Measurements from ENCODE around the gene TANC1.
"Not testable (repeated sequence)": the region's sequence is repeated elsewhere in the genome, so short reads cannot be mapped to it uniquely, and the experiment has no call there.

Gene TANC1

DNA sequence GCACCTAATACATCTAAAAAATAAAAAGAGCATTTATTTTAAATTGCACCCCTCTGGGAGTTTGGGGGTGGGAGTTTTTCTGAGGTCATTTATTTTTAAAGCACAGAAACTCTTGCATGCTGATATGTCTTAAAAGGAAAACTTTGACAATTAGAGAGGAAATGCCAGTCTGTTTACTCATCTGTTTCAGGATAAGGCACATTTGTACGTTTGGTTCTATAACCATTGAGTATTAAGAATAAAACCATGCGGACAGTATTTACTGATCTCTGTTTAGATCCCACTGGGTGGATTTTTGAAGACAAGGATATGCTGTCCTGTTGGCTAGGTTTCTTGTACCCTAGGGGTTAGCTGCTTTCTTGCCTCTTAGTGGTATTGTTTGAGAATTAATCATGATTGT lies 122.9 kb downstream of the TANC1 start:
- Histone ChIP-seq H3K9ac (ENCODE audit: low read length) (no peak overlapping the region), H3K4me3 (ENCODE audit: low read length) (no peak overlapping the region), H3K27me3 (ENCODE audit: control insufficient read depth, insufficient read depth, low read length) (no peaks in the 10 kb centered on the region), H3K4me1 (ENCODE audit: control insufficient read depth, insufficient read depth, low read length) (peaks cover 52% of the 10 kb centered on the region), H3K36me3 (ENCODE audit: control insufficient read depth, insufficient read depth, low read length) (no peaks in the 10 kb centered on the region), H3K27ac (ENCODE audit: low read depth, low read length) (peak overlapping the region; percentile 64)

DNA sequence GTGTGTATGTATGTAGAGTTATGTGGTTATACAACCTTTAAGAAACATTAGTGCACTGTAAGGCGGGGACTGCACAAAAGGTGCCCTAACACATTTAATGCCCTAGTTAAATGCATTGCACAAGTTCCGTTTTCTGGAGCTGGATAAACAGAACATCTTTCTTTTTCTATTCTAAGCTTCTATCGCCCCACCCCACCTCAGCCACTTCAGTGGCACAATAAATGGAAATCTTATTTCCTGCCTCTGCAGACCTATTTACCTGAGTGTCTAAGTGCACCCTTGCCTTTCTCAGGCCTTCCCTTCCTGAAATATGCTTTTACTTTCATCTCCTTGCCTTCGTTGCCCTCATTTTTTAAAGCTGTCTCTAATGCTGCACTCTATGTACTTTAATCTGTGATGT lies 123.5 kb downstream of the TANC1 start:
- H3K27ac ChIP-seq (ENCODE audit: low read depth, low read length), result peak overlapping the region; percentile 62
- peaks cover 52% of the 10 kb centered on the region for H3K4me1 ChIP-seq (ENCODE audit: control insufficient read depth, insufficient read depth, low read length)
- no peak overlapping the region for H3K4me3 ChIP-seq (ENCODE audit: low read length)
- no peak overlapping the region for H3K9ac ChIP-seq (ENCODE audit: low read length)
- no peaks in the 10 kb centered on the region for H3K36me3 ChIP-seq (ENCODE audit: control insufficient read depth, insufficient read depth, low read length)
- H3K27me3 ChIP-seq (ENCODE audit: control insufficient read depth, insufficient read depth, low read length), result no peaks in the 10 kb centered on the region

DNA sequence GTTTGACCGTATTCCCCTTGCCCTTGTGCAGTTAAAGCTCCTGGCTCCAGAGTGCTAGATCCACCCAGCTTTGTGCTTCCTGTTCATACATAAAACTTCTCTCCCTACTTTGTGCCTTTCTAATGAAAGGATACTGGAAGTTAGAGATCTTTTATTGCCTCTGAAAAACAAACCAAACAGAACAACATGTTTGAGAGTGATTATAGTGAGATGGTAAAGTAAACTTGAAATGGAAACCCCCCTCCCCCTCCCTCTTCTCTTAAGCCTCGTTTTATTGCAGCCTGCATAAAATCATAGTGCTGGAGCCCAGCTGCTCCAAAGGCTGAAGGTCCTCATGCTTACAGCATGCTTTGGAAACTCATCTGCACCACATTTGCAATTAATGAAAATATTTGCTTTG lies 125.1 kb downstream of the TANC1 start:
- no peaks in the 10 kb centered on the region for H3K36me3 ChIP-seq (ENCODE audit: control insufficient read depth, insufficient read depth, low read length)
- H3K4me3 ChIP-seq (ENCODE audit: low read length), result no peak overlapping the region
- no peaks in the 10 kb centered on the region for H3K27me3 ChIP-seq (ENCODE audit: control insufficient read depth, insufficient read depth, low read length)
- H3K27ac ChIP-seq (ENCODE audit: low read depth, low read length), result peak overlapping the region; percentile 75
- peaks cover 52% of the 10 kb centered on the region for H3K4me1 ChIP-seq (ENCODE audit: control insufficient read depth, insufficient read depth, low read length)
- no peak overlapping the region for H3K9ac ChIP-seq (ENCODE audit: low read length)

DNA sequence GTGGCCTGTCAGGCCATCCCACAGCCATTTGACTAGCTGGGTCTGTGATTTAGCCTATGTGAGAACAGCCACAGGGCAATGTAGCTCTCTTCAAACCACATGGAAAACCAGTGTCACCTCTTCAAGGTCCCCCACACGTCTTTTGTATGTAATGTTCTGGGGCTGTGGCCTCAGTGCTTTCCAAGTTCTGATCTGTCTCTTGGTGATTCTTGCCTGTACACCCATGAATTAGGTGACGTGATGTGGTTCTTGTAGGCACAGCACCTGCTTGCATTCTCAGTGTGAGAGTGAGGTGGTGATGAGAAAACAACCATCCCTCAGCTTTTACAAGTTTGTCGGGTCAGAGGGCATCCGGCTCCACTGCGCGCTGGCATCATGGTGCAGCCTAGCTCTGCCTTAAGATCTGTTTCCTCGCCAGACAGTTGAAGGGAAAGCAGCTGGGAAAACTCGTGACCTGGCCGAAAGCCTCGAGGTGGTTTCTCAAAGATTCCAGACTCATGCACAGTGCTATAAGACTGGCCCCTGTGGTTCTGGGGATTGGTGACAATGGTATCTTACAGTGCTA lies 125.8 kb downstream of the TANC1 start:
- no peaks in the 10 kb centered on the region for H3K36me3 ChIP-seq (ENCODE audit: control insufficient read depth, insufficient read depth, low read length)
- peak overlapping the region; percentile 75 for H3K27ac ChIP-seq (ENCODE audit: low read depth, low read length)
- H3K27me3 ChIP-seq (ENCODE audit: control insufficient read depth, insufficient read depth, low read length), result no peaks in the 10 kb centered on the region
- H3K9ac ChIP-seq (ENCODE audit: low read length), result no peak overlapping the region
- no peak overlapping the region for H3K4me3 ChIP-seq (ENCODE audit: low read length)
- peaks cover 49% of the 10 kb centered on the region for H3K4me1 ChIP-seq (ENCODE audit: control insufficient read depth, insufficient read depth, low read length)

DNA sequence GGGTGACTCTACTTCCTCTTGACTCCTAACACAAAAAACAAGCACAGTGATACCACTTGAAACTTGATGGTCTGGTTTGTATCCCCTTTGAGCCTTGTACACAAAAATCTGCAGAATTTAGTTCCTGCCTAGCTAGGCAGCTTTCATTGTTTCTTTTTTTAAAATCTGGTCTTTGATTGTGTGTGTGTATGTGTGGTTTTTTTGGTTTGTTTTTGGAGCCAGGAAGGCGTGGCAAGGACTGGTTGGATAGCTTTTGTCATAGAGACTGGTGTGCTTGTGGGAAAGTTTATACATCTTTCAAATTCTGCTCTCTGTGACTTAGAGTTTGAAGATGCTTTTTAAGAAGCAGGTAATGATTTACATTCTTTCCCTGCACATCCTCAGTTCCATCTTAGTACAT lies 127.4 kb downstream of the TANC1 start:
- Histone ChIP-seq H3K36me3 (ENCODE audit: control insufficient read depth, insufficient read depth, low read length) (no peaks in the 10 kb centered on the region), H3K27me3 (ENCODE audit: control insufficient read depth, insufficient read depth, low read length) (no peaks in the 10 kb centered on the region), H3K4me3 (ENCODE audit: low read length) (no peak overlapping the region), H3K4me1 (ENCODE audit: control insufficient read depth, insufficient read depth, low read length) (peaks cover 36% of the 10 kb centered on the region), H3K9ac (ENCODE audit: low read length) (no peak overlapping the region), H3K27ac (ENCODE audit: low read depth, low read length) (no peak overlapping the region)

DNA sequence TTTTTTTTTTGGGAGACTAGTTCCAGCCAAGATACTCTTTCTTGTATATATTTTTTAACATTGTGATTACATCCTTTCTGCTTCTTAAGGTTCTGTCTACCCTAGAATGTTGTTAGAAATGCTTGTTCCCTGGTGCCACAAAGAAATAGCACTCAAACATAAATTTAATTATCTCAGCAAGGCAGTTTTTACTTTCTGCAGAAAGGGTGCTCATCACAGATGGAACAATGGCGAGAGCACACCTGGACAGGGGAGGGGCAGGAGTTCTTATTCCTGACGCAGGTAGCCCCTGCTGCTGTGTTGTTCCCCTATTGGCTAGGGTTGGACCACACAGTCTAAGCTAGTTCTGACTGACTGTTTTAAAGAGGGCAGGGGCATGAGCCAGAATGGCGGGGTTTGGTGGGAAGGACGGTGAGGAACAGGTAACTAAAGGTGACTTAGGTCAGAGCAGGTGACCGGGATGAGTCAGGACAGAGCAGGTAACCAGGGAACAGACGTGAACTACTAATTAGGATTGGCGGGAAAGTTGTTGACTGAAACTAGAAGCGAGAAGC lies 127.9 kb downstream of the TANC1 start:
- H3K27ac ChIP-seq (ENCODE audit: low read depth, low read length); H3K4me3 ChIP-seq (ENCODE audit: low read length): not testable (repeated sequence)
- peaks cover 31% of the 10 kb centered on the region for H3K4me1 ChIP-seq (ENCODE audit: control insufficient read depth, insufficient read depth, low read length)

DNA sequence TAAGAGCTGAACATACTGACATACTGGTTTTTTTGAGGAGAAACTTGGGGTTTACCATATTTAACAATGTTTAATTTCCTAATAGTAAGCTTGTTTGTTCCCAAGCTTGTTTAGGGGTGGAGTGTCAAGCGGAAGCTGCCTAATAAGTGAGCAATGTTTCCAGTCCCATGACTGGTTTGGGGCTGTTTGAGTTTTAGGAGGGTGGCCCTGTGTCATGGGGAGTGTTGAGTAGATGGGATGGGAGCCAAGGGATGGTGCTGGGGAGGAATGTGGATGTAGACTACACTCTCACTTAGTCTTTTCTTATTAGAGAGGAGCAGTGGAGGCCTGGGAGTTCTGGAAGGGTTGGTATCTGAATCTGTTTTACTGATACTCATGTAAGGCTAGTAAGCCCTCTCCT lies 128.5 kb downstream of the TANC1 start:
- Histone ChIP-seq H3K4me1 (ENCODE audit: control insufficient read depth, insufficient read depth, low read length) (peaks cover 26% of the 10 kb centered on the region), H3K9ac (ENCODE audit: low read length) (no peak overlapping the region), H3K36me3 (ENCODE audit: control insufficient read depth, insufficient read depth, low read length) (no peaks in the 10 kb centered on the region), H3K27ac (ENCODE audit: low read depth, low read length) (no peak overlapping the region), H3K27me3 (ENCODE audit: control insufficient read depth, insufficient read depth, low read length) (no peaks in the 10 kb centered on the region), H3K4me3 (ENCODE audit: low read length) (no peak overlapping the region)

More for the DNA sequence above, 127.9 kb downstream of the TANC1 start:
- not testable (repeated sequence) for H3K36me3 ChIP-seq (ENCODE audit: control insufficient read depth, insufficient read depth, low read length); H3K9ac ChIP-seq (ENCODE audit: low read length); H3K27me3 ChIP-seq (ENCODE audit: control insufficient read depth, insufficient read depth, low read length)

DNA sequence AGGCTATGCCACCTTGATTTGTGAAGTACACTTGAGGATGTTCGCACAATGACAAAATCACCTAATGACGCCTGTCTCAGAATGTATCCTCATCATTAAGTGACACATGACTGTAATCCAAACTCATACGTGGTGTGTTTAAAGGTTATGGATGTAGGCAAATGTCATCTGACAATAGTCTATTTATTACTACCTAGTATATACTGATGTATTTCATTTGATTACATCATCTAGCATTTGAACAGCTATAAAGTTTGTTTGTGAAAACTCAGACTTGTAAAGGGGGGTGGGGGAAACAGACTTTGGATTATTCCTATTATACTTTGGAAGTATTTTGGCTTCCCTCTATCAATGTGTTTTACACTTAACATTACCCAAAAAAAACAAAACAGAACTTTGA lies 129.9 kb downstream of the TANC1 start:
- H3K9ac ChIP-seq (ENCODE audit: low read length), result no peak overlapping the region
- peaks cover 12% of the 10 kb centered on the region for H3K4me1 ChIP-seq (ENCODE audit: control insufficient read depth, insufficient read depth, low read length)
- H3K27me3 ChIP-seq (ENCODE audit: control insufficient read depth, insufficient read depth, low read length), result no peaks in the 10 kb centered on the region
- no peaks in the 10 kb centered on the region for H3K36me3 ChIP-seq (ENCODE audit: control insufficient read depth, insufficient read depth, low read length)
- H3K4me3 ChIP-seq (ENCODE audit: low read length), result no peak overlapping the region
- no peak overlapping the region for H3K27ac ChIP-seq (ENCODE audit: low read depth, low read length)

DNA sequence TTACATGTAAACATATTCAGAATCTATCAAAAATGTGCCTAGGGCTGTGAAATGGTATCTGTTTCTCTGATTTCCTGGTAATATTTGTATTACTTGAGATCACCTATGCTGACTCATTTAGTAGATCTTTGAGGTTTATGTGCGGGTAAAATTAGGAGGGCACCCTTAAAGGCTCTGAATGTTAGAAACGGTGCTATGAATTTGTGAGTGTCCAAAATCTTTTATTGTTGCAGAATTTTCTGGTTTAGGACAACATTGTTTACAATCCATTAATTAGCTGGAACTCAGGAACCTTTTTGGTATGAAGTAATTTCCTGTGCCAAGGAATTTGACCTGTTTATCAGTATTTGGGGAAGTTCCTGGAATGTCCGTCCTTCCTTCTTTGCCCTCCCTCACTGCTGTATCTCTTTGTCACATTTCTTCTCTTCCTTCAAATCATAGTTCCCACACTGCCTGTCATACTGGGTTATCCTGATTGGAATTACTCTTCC lies 130.5 kb downstream of the TANC1 start:
- Histone ChIP-seq H3K4me1 (ENCODE audit: control insufficient read depth, insufficient read depth, low read length) (peaks cover 6% of the 10 kb centered on the region), H3K27me3 (ENCODE audit: control insufficient read depth, insufficient read depth, low read length) (no peaks in the 10 kb centered on the region), H3K9ac (ENCODE audit: low read length) (no peak overlapping the region), H3K36me3 (ENCODE audit: control insufficient read depth, insufficient read depth, low read length) (no peaks in the 10 kb centered on the region), H3K27ac (ENCODE audit: low read depth, low read length) (no peak overlapping the region), H3K4me3 (ENCODE audit: low read length) (no peak overlapping the region)

DNA sequence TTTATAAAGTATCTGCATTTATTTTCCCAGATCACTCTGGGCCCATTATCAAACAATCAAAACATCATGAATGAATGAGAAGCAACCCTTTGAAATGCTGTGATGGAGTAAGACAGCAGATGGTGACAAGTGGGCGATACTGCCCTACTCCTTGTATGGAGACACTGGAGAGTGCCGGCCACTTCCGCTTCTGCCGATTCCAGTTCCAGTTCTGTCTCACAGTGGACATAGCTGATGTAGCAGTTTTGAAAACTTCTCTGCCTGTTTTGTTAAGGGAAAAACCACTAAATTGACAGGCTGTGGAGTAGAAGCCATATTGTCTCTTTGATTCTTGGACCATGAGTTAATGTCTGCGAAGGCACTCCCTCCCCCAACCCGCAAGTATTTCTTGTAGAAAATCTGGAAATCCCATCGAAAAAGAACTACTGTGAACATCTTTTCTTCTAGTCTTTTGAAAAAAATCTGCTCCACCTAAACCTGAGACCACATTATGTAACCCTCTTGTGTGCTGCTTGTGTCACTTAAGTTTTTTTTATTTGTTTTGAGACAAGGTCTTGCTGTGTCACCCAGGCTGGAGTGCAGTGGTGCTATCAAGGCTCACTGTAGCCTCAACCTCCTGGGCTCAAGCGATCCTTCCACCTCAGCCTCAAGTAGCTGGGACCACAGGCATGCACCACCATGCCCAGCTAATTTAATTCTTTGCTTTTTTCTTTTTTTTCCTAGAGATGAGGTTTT lies 133.5 kb downstream of the TANC1 start:
- no peak overlapping the region for H3K9ac ChIP-seq (ENCODE audit: low read length)
- H3K27ac ChIP-seq (ENCODE audit: low read depth, low read length), result no peak overlapping the region
- no peaks in the 10 kb centered on the region for H3K27me3 ChIP-seq (ENCODE audit: control insufficient read depth, insufficient read depth, low read length)
- H3K36me3 ChIP-seq (ENCODE audit: control insufficient read depth, insufficient read depth, low read length), result no peaks in the 10 kb centered on the region
- H3K4me3 ChIP-seq (ENCODE audit: low read length), result no peak overlapping the region
- no peaks in the 10 kb centered on the region for H3K4me1 ChIP-seq (ENCODE audit: control insufficient read depth, insufficient read depth, low read length)

DNA sequence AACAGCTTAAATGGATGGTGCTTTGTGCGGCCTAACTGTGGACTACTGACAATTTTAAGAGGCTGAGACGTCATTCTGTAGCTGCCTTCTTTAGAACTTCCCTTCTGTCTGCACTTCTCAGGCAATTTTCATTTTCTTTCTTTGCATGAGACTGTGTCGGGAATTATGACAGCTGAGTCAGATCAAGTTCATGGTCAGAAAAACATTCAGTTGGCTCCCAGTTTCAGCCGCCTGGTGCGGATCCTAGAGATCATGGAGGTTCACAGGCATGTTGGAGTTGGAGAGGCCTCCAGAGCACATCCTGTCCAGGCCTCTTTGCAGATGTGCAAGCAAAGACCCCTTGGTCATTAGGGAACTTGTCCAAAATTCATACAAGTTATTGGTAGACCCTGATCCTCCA lies 135.0 kb downstream of the TANC1 start:
- Histone ChIP-seq H3K9ac (ENCODE audit: low read length) (no peak overlapping the region), H3K4me3 (ENCODE audit: low read length) (no peak overlapping the region), H3K4me1 (ENCODE audit: control insufficient read depth, insufficient read depth, low read length) (no peaks in the 10 kb centered on the region), H3K27ac (ENCODE audit: low read depth, low read length) (no peak overlapping the region), H3K27me3 (ENCODE audit: control insufficient read depth, insufficient read depth, low read length) (no peaks in the 10 kb centered on the region), H3K36me3 (ENCODE audit: control insufficient read depth, insufficient read depth, low read length) (no peaks in the 10 kb centered on the region)

DNA sequence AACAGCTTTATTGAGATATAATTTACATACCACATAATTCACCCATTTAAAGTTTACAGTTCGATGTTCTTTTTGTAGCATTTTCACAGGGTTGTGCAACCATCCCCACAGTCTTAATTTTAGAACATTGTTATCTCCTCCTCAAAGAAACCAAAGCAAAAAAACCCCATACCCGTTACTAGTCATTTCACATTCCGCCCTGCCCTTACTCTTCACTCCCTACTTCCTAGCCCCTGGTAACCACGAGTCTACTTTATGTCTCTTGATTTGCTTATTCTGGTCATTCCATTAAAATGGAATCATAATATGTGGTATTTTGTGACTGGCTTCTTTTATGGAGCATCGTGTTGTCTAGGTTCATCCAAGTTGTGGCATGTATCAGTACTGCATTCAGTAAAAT lies 137.7 kb downstream of the TANC1 start:
- H3K27me3 ChIP-seq (ENCODE audit: control insufficient read depth, insufficient read depth, low read length), result no peaks in the 10 kb centered on the region
- H3K9ac ChIP-seq (ENCODE audit: low read length), result no peak overlapping the region
- no peaks in the 10 kb centered on the region for H3K4me1 ChIP-seq (ENCODE audit: control insufficient read depth, insufficient read depth, low read length)
- no peak overlapping the region for H3K27ac ChIP-seq (ENCODE audit: low read depth, low read length)
- H3K36me3 ChIP-seq (ENCODE audit: control insufficient read depth, insufficient read depth, low read length), result no peaks in the 10 kb centered on the region
- no peak overlapping the region for H3K4me3 ChIP-seq (ENCODE audit: low read length)
